Memory B cell (primary cell): ENCODE results near the gene FRMD4B.
"Not testable (repeated sequence)": the region's sequence is repeated elsewhere in the genome, so short reads cannot be mapped to it uniquely, and the experiment has no call there.

ENCODE experiments used
- ATAC-seq: fragments of 150-1000 bp; cut with Tn5 transposase; 2 replicates; pipeline ENCODE4 v1.10.0; 2021; ENCODE audit warnings: low read depth, mild to moderate bottlenecking, moderate library complexity
- DNase-seq, 2 donors: peaks; one replicate each; pipeline ENCODE4 v3.0.0; 2022; ENCODE audit warnings: low spot score in 2 of 2
- H3K27ac Mint-ChIP-seq: one replicate; pipeline ENCODE4 v1.8.0; 2022; ENCODE audit warnings: mild to moderate bottlenecking, moderate library complexity, mixed read lengths
- H3K27me3 Mint-ChIP-seq: one replicate; pipeline ENCODE4 v1.8.0; 2022; ENCODE audit warnings: mixed read lengths
- H3K36me3 Mint-ChIP-seq: one replicate; pipeline ENCODE4 v1.8.0; 2022; ENCODE audit warnings: mild to moderate bottlenecking, mixed read lengths
- H3K4me1 Mint-ChIP-seq: one replicate; pipeline ENCODE4 v1.8.0; 2022; ENCODE audit warnings: mixed read lengths
- H3K4me3 Mint-ChIP-seq: one replicate; pipeline ENCODE4 v1.8.0; 2022; ENCODE audit warnings: mild to moderate bottlenecking, moderate library complexity, mixed read lengths
- H3K9me3 Mint-ChIP-seq: one replicate; pipeline ENCODE4 v1.8.0; 2022; ENCODE audit warnings: mixed read lengths

FRMD4B gene

GRCh38 chr3:69236812-69237707, 148.8 kb downstream of the FRMD4B start:
- peaks cover 4% of the 10 kb centered on the region for H3K4me1 Mint-ChIP-seq
- H3K9me3 Mint-ChIP-seq = no peaks in the 10 kb centered on the region
- H3K4me3 Mint-ChIP-seq = no peak overlapping the region
- DNase-seq = no peak
- ATAC-seq = no peak
- no peaks in the 10 kb centered on the region for H3K36me3 Mint-ChIP-seq
- H3K27ac Mint-ChIP-seq = no peak overlapping the region
- H3K27me3 Mint-ChIP-seq = no peaks in the 10 kb centered on the region

GRCh38 chr3:69235882-69236281, 150.0 kb downstream of the FRMD4B start:
- Mint-ChIP-seq H3K9me3 (no peaks in the 10 kb centered on the region), H3K27ac (no peak overlapping the region), H3K4me3 (no peak overlapping the region), H3K27me3 (no peaks in the 10 kb centered on the region), H3K36me3 (no peaks in the 10 kb centered on the region), H3K4me1 (peaks cover 4% of the 10 kb centered on the region)
- ATAC-seq (no peak), DNase-seq (no peak)

GRCh38 chr3:69235227-69235626, 150.7 kb downstream of the FRMD4B start:
- not testable (repeated sequence) for H3K4me1 Mint-ChIP-seq, ATAC-seq, DNase-seq, H3K9me3 Mint-ChIP-seq, H3K36me3 Mint-ChIP-seq, H3K27ac Mint-ChIP-seq, H3K27me3 Mint-ChIP-seq, H3K4me3 Mint-ChIP-seq

GRCh38 chr3:69232482-69232881, 153.4 kb downstream of the FRMD4B start:
- Mint-ChIP-seq H3K27ac (no peak overlapping the region), H3K27me3 (peaks cover 2% of the 10 kb centered on the region), H3K4me3 (no peak overlapping the region), H3K9me3 (no peaks in the 10 kb centered on the region), H3K36me3 (no peaks in the 10 kb centered on the region), H3K4me1 (peaks cover 4% of the 10 kb centered on the region)
- no peak for ATAC-seq
- no peak for DNase-seq

- no peaks in the 10 kb centered on the region for H3K9me3 Mint-ChIP-seq
- no peak overlapping the region for H3K27ac Mint-ChIP-seq
- DNase-seq = no peak
- peaks cover 2% of the 10 kb centered on the region for H3K27me3 Mint-ChIP-seq
- ATAC-seq = no peak
- no peaks in the 10 kb centered on the region for H3K36me3 Mint-ChIP-seq
- no peak overlapping the region for H3K4me3 Mint-ChIP-seq
- H3K4me1 Mint-ChIP-seq = peaks cover 4% of the 10 kb centered on the region
Measured at GRCh38 chr3:69231929-69232440, 153.9 kb downstream of the FRMD4B start.

GRCh38 chr3:69226071-69226470, 159.8 kb downstream of the FRMD4B start:
- H3K36me3 Mint-ChIP-seq = no peaks in the 10 kb centered on the region

GRCh38 chr3:69219101-69219708, 166.7 kb downstream of the FRMD4B start:
- H3K4me3 Mint-ChIP-seq = no peak overlapping the region
- DNase-seq = no peak
- H3K36me3 Mint-ChIP-seq = no peaks in the 10 kb centered on the region
- H3K27me3 Mint-ChIP-seq = peaks cover 6% of the 10 kb centered on the region
- no peaks in the 10 kb centered on the region for H3K9me3 Mint-ChIP-seq
- no peaks in the 10 kb centered on the region for H3K4me1 Mint-ChIP-seq
- H3K27ac Mint-ChIP-seq = no peak overlapping the region
- no peak for ATAC-seq

More at GRCh38 chr3:69226071-69226470, 159.8 kb downstream of the FRMD4B start:
- Mint-ChIP-seq H3K27me3 (peaks cover 2% of the 10 kb centered on the region), H3K4me3 (no peak overlapping the region), H3K27ac (no peak overlapping the region), H3K9me3 (no peaks in the 10 kb centered on the region), H3K4me1 (no peaks in the 10 kb centered on the region)
- ATAC-seq (no peak), DNase-seq (no peak)

GRCh38 chr3:69218079-69218478, 167.8 kb downstream of the FRMD4B start:
- H3K27me3 Mint-ChIP-seq = peaks cover 6% of the 10 kb centered on the region
- no peaks in the 10 kb centered on the region for H3K4me1 Mint-ChIP-seq
- H3K4me3 Mint-ChIP-seq = no peak overlapping the region
- no peak overlapping the region for H3K27ac Mint-ChIP-seq
- no peaks in the 10 kb centered on the region for H3K9me3 Mint-ChIP-seq
- DNase-seq (no peak), ATAC-seq (no peak)
- H3K36me3 Mint-ChIP-seq = no peaks in the 10 kb centered on the region

- Mint-ChIP-seq H3K4me1 (no peaks in the 10 kb centered on the region), H3K27ac (no peak overlapping the region), H3K27me3 (peaks cover 6% of the 10 kb centered on the region), H3K4me3 (no peak overlapping the region), H3K36me3 (no peaks in the 10 kb centered on the region), H3K9me3 (no peaks in the 10 kb centered on the region)
- DNase-seq = no peak
- no peak for ATAC-seq
Measured at GRCh38 chr3:69216981-69217380, 168.9 kb downstream of the FRMD4B start.

- Mint-ChIP-seq H3K4me3 (no peak overlapping the region), H3K27ac (no peak overlapping the region), H3K4me1 (no peaks in the 10 kb centered on the region), H3K9me3 (no peaks in the 10 kb centered on the region), H3K36me3 (no peaks in the 10 kb centered on the region), H3K27me3 (peaks cover 3% of the 10 kb centered on the region)
- DNase-seq (no peak), ATAC-seq (no peak)
Measured at GRCh38 chr3:69214241-69214640, 171.6 kb downstream of the FRMD4B start.

- DNase-seq = no peak
- Mint-ChIP-seq H3K27ac (no peak overlapping the region), H3K4me3 (no peak overlapping the region), H3K9me3 (no peaks in the 10 kb centered on the region), H3K4me1 (no peaks in the 10 kb centered on the region), H3K27me3 (peaks cover 2% of the 10 kb centered on the region), H3K36me3 (no peaks in the 10 kb centered on the region)
- ATAC-seq = no peak
Measured at GRCh38 chr3:69212411-69213160, 173.3 kb downstream of the FRMD4B start.

- H3K27me3 Mint-ChIP-seq = no peaks in the 10 kb centered on the region
- no peaks in the 10 kb centered on the region for H3K9me3 Mint-ChIP-seq
- no peak overlapping the region for H3K4me3 Mint-ChIP-seq
- no peak for DNase-seq
- no peak for ATAC-seq
- H3K36me3 Mint-ChIP-seq = no peaks in the 10 kb centered on the region
- H3K4me1 Mint-ChIP-seq = no peaks in the 10 kb centered on the region
- H3K27ac Mint-ChIP-seq = no peak overlapping the region
Measured at GRCh38 chr3:69210068-69210730, 175.7 kb downstream of the FRMD4B start.

GRCh38 chr3:69209413-69209812, 176.5 kb downstream of the FRMD4B start:
- Mint-ChIP-seq H3K4me3 (no peak overlapping the region), H3K9me3 (no peaks in the 10 kb centered on the region), H3K4me1 (no peaks in the 10 kb centered on the region), H3K27me3 (no peaks in the 10 kb centered on the region), H3K27ac (no peak overlapping the region), H3K36me3 (no peaks in the 10 kb centered on the region)
- no peak for ATAC-seq
- DNase-seq = no peak
